GM19372 (cell line): ENCODE results near the gene PTPRZ1.

ENCODE experiments used
- ATAC-seq: cut with Tn5 transposase; IDR thresholded peaks from one replicate; pipeline ENCODE4 v1.9.1; 2021; ENCODE audit warnings: mild to moderate bottlenecking, low read depth, moderate library complexity; ENCODE audit not compliant: unreplicated experiment

Gene PTPRZ1

DNA sequence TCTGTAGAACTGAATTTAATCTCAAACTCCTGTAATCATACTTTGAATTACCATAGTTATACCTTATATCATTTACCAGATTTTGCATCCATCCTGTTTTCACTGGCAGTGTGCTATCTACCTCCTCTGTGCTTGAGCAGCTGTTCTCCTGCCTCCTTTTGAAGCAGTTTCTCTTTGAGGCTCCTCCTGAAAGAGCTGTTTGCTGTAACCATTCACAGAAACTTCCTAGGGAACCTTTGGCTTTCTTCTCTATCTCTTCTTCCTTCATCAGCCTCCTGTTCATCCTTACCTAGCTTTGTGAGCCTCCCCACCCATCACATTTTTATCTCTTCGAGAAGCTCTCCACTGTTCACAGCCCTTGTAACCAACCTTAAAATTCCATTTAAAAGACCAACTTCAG lies 162.9 kb downstream of the PTPRZ1 start:
- no peak for ATAC-seq

DNA sequence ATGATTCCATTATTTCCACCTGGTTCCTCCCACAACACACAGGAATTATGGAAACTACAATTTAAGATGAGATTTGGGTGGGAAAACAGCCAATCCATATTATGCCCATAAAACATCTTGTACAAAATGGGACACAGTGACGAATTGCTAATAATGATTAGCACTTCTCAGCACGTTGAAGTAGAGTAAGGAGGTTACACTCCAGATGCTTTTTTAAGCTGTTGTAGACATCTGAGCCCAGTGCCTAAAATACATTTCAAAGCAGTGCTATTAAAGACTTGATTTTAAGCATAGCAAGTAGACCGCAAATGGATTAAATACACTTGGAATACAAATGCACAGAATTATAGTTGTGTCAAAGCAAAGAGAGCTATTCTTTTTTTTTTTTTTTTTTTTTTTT lies 165.2 kb downstream of the PTPRZ1 start:
- no peak for ATAC-seq

DNA sequence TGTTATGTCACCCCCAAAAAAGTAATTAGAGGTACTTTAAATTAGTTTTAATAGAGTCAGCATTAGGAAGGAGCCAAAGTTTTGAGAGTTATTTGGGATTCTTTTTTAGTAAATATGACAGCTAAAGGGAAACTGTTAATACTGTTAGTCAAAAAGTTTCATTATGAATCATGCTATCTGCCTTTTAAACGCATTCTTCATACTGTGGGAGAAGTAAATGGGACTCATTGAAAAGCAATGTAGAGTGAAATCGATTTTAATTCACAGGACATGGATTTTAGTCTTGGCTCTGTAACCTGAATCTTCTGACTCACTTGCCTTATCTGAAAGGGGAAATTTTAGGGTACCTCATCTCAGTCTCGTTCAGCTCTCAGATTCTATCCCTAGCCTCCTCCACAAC lies 165.9 kb downstream of the PTPRZ1 start:
- no peak for ATAC-seq

DNA sequence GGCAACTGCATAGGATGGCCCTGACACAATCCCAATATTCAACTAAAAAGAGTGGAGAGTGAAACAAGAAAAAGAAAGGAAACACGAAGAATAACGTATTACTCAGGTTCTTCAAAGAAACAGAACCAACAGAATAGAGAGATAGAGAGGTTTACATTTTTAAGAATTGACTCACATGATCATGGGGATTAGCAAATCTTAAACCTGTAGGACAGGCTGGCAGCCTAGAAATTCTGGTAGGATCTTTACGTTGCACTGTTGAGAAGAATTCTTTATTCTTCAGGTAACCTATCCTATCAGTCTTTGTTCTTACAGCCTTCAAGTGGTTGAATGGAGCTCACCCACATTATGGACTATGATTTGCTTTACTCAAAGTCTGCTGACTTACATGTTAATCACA lies 167.2 kb downstream of the PTPRZ1 start:
- no peak for ATAC-seq

DNA sequence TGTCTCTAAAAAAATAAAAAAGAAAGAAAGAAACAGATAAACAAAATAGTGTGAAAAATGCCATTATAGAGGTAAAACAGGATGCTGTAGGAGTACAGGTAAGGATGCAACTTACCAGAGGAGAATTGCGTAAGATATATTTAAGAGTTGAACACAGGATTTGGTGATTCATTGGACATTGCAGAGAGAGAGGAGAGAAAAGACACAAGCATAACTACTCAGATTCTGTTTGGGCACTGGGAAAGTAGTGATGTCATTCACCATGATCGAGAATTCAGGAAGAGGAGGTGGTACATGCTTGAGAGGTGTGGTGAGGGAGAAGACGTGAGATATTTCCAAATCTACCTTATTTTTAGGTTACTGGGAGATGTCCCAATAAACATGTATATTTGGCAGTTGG lies 173.4 kb downstream of the PTPRZ1 start:
- no peak for ATAC-seq

DNA sequence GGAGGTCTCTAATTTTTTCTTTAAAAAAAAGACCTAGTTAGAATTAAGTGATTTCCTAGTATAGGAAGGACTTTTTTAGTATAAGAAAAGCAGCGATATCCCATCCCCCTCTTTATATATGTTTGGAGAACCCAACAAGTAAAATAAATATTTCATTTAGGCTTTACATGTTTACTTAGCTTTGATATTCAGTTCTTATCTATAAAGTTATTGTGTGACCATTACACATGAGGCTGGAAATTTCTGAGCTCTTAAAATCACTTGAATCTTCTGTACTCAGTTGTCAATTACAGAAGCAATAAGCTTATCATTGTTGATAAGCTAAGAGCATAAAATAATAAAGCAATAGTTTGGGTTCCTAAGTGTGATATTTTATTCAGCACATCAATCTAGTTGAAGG lies 181.4 kb downstream of the PTPRZ1 start:
- no peak for ATAC-seq

DNA sequence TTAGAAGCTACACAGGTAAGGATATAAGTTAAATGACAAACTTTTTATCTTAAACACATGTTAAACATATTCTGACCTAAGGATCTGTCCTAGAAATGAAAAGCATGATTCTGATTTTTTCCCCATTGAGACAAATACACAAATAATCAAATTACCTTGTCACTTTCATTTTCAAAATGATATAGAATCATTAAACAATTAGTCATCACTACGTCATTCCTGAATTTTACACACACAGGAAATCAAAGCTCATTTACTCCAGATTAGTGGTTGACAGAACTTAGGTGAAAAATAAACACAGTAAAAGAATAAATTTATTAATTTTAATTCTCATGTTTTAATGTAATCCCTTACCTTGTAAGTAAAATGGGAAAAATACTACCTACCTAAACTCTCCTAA lies 182.1 kb downstream of the PTPRZ1 start:
- ATAC-seq = no peak

DNA sequence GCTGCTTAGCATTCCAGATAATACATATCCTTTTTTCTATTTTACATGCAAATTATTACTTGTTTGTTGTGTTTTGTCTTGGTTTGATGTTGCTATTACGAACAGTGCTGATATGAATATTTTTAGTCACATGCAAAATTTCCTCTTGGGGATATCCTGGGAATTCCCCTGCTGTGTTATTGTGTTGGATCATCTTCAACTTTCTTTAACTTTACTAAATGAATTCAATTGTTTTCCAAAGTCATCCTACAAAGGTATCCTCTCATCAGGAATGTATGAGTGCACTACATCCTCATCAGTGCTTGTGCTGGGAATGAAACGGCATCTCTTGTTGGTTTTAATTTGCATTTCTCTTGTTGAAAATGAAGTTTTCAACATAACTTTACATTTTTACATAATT lies 184.0 kb downstream of the PTPRZ1 start:
- ATAC-seq = no peak

DNA sequence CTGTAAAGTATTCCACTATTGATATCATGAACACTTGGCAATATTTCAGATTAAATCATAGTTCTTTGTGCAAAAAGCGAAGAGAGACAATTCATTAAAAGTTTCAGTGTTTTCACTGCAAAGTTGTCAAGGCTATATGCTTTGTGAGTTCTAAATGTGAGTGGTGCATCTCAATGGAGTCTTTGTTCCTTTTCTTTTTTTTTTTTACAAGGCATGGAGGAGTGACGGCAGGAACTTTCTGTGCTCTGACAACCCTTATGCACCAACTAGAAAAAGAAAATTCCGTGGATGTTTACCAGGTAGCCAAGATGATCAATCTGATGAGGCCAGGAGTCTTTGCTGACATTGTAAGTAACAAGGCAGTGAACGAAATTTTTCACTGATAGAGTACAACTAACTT lies 186.6 kb downstream of the PTPRZ1 start:
- no peak for ATAC-seq

DNA sequence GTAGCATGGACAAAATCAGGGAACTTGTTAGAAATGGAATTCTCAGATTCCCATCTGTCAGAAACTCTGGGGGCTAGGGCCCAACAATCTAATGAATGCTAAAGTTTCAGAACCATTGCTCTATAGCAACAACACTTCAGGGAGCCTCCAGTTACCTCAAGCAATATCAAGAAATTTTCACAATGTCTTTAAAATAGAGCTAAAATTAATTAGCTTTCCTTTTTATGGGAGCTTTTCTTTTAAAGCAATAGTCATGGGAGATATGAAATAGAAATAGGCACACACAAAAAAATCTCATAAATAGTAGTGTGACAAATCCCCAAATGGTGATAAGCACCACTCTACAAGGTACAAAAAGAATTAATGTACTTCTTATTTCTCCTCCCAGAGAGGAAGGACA lies 190.2 kb downstream of the PTPRZ1 start:
- no peak for ATAC-seq

DNA sequence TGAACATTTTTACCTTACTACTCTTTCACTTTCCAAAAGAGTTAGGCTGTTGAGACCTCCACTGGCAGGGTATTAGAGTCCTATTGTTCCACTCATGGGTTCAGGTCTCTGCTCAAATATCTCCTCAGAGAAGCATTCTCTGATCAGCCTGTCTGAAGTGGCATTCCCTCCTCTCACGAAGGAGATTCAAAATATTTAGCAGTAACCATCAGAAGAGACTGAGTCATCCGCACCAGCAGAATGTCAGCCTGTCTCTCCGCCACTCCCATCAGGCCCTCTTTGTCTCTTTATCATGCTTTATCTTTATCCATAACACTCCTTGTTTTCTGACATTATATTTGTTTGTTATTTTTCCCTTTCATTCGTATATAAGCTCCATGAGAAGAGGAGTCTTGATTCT lies 192.0 kb downstream of the PTPRZ1 start:
- no peak for ATAC-seq

DNA sequence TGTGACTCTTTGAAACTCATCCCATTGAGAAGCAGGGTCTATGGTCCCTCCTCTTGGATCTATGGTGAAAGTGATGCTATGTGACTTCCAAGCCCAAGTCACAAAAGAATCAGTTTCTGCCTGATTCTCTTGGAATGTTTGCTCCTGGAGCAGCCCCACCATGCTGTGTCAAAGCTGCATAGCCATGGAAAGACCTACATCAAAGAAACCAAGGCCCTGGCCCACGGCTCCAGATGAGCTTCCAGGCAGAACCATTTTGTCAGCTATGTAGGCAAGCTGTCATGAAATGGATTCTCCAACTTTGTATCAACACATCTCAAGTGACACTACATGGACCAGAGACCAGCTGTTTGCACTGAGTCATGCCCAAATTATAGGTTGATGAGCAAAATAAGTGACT lies 194.1 kb downstream of the PTPRZ1 start:
- ATAC-seq = no peak

DNA sequence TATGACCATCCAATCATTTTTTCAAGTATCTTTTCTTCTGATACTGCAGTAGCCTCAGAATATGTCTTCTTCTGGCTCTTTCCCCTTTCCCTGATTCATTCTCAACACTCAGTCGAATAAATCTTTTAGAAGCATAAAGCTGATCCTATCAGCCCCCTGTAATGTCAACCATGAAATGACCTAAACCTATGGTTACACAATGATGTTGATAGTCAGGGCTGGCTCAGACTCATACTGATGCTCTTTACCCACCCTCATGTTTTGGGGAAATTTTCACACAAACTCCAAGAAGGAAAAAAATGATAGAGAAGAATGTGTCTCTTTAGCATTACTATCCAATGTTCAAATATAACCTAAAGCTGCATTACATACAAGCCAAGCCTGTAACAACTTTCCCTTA lies 195.1 kb downstream of the PTPRZ1 start:
- ATAC-seq = no peak

DNA sequence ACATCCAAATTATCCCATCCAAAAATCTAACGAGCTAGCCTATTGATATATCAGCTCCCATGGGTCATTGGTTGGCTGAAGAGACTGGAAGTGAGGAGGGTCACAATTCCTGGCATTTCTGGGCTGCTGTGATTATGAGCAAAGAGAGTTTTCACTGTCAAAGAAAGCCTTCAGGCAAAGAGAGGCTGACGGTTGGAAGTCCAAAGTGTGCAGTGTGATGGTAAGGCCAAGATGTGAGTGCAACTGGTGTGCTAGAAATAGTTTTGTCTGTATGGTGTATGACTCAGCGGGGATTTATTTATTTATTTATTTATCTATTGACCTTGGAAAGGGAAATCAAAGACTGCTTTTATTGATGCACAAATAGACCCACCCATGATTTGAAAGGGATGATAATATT lies 196.0 kb downstream of the PTPRZ1 start:
- ATAC-seq = no peak

DNA sequence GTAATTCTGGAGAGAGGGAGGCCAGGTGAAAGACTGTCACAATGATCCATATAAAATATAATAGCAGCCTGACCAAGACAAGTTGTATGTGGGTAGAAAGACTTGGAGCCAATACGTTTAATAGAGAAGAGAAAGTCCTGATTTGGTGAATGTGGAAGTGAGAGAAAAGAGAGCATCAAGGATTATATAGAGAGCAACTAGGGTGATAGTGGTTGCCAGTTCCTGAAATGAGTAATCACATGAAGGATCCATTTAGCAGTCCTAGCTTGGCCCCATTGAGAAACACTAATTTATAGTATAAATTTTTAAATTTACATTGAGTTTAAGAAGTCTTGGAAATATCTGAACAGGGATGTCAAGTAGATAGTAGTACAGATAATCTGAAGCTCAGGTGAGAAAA lies 197.1 kb downstream of the PTPRZ1 start:
- ATAC-seq = no peak

DNA sequence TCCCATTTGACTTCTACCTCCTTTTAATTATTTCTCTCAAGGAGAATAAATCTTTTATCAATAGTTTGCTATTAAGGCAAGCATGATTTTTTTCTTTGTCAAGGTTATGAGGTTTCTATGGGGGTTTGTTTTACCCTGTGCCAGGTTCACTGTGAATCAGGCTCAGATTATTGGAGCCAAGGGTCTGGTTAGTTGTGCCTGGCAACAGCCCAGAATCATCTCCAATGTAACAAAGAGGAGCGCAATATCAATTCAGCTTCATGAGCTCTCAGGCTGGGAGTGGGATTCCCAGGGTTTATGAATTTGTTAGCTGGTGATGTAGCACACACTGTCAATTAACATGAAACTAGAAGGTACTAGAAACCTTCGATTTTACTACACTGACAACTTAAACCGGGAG lies 197.9 kb downstream of the PTPRZ1 start:
- ATAC-seq = no peak

DNA sequence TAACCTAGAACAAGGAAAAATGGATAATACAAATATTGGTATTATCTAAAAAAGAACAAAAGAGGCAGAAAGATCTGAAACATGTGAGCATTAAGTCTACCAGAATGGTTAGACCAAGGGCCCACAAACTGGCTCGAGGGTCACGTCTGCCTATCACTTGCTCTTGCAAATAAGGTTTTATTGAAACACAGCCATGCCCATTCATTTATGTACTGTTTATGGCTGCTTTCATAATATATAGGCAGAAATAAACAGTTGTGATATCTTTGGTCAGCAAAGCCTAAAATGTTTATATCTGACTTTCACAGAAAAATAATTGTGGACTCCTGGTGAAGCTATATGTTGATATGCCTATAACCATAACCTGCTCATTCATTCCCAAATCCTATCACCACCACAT lies 199.3 kb downstream of the PTPRZ1 start:
- ATAC-seq = no peak

DNA sequence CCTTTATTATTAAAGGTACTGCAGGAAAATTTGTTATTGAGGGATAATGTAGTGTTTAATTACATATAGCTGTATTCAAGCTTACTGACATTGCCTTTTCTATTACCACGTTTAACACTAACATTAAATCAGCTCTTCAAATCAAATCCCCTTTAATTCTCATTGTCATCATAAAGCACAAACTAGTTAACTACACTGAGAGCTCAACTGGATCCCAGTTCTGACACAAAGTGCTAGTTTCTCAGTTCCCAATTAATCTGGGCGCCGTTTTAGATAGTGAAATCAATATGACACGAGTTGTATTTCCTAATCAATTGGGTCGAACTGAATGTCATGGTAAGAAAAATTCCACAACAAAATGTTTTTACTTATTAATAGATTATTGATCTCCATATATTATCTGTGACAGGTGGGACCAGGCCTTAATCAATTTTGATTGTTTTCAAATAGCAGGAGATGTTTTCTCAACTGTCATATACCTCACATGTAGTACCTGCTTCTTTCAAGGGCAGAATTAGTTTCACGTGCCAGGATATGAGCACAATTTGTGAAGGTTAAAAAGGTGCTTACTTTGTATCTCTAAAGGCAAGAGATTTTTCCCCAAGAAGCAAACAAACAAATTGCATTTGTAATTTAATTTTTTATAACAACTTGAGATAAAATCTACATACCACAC lies 200.1 kb downstream of the PTPRZ1 start:
- no peak for ATAC-seq

DNA sequence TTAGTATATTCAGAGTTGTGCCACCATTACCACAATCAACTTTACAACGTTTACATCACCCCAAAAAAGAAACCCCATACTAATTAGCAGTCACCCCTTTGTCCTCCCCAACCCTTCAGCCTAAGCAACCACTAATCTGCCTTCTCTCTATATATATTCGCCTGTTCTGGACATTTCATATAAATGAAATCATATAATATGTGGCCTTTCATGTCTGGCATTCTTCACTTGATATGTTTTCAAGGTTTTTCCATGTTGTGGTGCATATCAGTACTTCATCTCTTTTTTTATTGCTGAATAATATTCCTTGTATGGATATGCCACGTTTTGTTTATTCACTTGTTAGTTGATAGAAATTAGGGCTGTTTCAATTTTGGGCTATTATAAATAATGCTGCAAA lies 200.7 kb downstream of the PTPRZ1 start:
- ATAC-seq = no peak

DNA sequence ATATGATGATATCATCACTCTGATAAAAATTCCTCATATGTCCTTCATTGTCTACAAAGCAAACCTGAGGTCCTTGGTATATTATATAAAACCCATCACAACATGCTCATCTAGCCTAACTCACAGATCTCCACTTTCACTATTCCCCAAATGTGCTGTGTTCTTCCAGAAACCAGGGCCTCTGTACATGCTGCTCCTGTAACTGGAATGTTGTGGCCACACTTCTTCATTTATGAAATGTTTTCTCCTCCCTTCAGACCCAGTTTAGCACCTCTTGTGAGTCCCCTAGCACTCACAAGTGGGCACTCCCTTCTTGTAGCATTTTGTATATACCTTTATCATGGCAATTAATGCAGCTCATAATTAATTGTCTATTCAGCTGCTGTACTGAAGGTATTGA lies 209.2 kb downstream of the PTPRZ1 start:
- no peak for ATAC-seq

DNA sequence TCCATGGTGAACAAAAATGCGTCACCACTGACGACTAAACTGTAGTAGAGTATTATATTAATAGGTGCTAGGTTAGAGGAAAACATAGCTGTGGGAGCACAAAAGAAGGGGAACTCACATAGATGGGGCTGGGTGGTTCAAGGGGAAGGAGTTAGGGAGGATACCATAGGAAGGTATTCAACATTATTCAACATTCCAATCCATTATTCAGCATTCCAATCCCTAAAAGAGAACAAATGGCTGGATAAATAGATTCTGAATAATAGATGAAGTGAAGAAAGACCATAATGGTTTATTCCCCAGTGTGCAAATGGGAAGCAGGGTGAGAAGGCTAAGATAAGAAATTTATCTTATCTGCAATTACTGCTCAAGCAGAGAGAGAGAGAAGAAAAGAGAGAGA lies 209.7 kb downstream of the PTPRZ1 start:
- no peak for ATAC-seq

DNA sequence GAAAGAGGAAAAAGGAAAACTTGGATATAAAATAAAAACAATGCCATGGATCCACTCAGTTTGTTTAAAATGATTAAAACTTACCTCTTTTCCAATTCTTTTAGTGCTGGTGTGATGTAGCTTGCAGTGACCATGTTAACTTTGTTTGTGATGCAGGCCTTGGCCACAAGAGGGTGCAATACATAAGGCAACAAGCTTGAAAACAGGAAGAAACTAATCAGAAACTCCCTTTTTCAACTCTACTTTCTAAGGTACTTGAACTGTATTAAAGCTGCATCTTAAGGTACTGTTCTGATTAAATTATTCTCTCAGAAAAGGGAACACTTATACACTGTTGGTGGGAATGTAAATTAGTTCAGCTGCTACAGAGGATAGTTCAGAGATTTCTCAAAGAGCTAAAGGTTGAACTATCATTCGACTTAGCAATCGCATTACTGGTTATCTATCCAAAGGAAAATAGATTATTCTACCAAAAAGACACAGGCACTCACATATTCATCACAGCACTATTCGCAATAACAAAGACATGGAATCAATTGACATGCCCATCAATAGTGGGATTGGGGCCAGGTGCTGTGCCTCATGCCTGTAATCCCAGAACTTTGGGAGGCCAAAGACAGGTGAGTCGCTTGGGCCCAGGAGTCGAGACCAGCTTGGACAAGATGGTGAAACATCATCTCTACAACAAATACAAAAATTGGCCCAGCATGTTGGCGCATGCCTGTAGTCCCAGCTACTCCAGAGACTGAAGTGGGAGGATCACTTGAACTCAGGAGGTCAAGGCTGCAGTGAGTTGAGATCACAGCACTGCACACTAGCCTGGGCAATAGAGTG lies 220.2 kb downstream of the PTPRZ1 start:
- peak; percentile 98 for ATAC-seq
